ENCODE results near the gene WDFY4. TPM values are rescaled to one million over a fixed set of nuclear protein-coding genes. Genes with fewer than 3 reads are reported as not detected.

Gene WDFY4
- total and polyA plus RNA-seq, 4 donors, result 4.6 to 26.9 (median 13.5) TPM

DNA sequence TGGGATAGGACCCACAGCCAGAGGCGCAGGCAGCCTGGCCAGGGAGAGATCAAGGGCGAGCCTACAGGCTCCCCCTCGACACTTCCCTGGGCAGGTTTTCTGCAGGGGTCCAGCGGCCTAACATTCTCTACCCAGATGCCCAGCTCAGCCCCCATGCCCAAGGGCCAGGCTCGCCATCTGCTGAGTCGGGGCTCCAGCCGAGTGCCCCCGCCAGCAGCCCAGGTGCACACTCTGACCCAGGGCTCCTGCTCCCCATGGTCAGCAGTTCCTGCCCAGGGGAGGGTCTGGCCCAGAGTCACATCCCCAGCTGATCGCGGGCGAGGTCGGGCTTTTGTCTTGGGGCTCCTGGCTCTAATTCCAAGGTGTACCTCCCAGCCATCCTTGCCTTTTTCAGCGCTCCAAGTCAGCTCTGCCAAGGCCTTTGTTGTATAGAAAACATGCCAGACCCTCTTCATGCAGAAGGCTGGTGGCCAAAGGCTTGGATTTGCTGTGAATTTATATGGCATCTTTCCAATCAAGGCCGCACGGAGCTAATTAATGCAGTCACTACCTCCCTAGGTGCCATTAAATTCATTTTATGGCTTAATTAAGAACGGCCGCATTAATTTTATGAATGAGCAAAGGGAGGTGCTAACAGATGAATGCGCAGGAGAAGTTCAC lies 134.3 kb downstream of the WDFY4 start:
- H3K27ac ChIP-seq (ENCODE audit: low read depth in 1 of 2, low read length in 1 of 2), result no peak overlapping the region
- no peaks in the 10 kb centered on the region for H3K36me3 ChIP-seq (ENCODE audit: control insufficient read depth in 4 of 4, insufficient read depth in 4 of 4, low read length in 4 of 4)
- no peaks in the 10 kb centered on the region for H3K27me3 ChIP-seq (ENCODE audit: control insufficient read depth in 3 of 3, insufficient read depth in 3 of 3, low read length in 2 of 3)
- ATAC-seq (ENCODE audit: insufficient read depth, low FRiP score), result no peak
- DNase-seq, result no peak
- no peak for TF ChIP-seq CTCF (IDR thresholded peaks at IDR 0.05; ENCODE audit: control extremely low read depth, extremely low read depth)
- no peaks in the 10 kb centered on the region for H3K4me1 ChIP-seq (ENCODE audit: control insufficient read depth in 5 of 5, insufficient read depth in 5 of 5, low read length in 5 of 5)
- H3K4me3 ChIP-seq, result no peak overlapping the region
- no peaks in the 10 kb centered on the region for H3K9me3 ChIP-seq (ENCODE audit: control insufficient read depth in 4 of 4, insufficient read depth in 3 of 4, low read length in 3 of 4)
- WGBS, 2 donors, result 91 to 92% methylated on average over 18 of the region's 18 CpGs
- no peak overlapping the region for H3K9ac ChIP-seq (ENCODE audit: insufficient read depth in 1 of 2, low read length in 2 of 2)

GRCh38 chr10:48819783-48820182 lies 135.1 kb downstream of the WDFY4 start:
- H3K4me3 ChIP-seq, result no peak overlapping the region
- no peaks in the 10 kb centered on the region for H3K27me3 ChIP-seq (ENCODE audit: control insufficient read depth in 3 of 3, insufficient read depth in 3 of 3, low read length in 2 of 3)
- H3K9me3 ChIP-seq (ENCODE audit: control insufficient read depth in 4 of 4, insufficient read depth in 3 of 4, low read length in 3 of 4), result no peaks in the 10 kb centered on the region
- TF ChIP-seq CTCF (IDR thresholded peaks at IDR 0.05; ENCODE audit: control extremely low read depth, extremely low read depth), result no peak
- no peaks in the 10 kb centered on the region for H3K36me3 ChIP-seq (ENCODE audit: control insufficient read depth in 4 of 4, insufficient read depth in 4 of 4, low read length in 4 of 4)
- no peaks in the 10 kb centered on the region for H3K4me1 ChIP-seq (ENCODE audit: control insufficient read depth in 5 of 5, insufficient read depth in 5 of 5, low read length in 5 of 5)
- no peak overlapping the region for H3K27ac ChIP-seq (ENCODE audit: low read depth in 1 of 2, low read length in 1 of 2)
- WGBS, 2 donors, result 89 to 90% methylated on average over 8 of the region's 8 CpGs
- H3K9ac ChIP-seq (ENCODE audit: insufficient read depth in 1 of 2, low read length in 2 of 2), result no peak overlapping the region
- DNase-seq, result peak in 1 of 3 donors; percentile 29
- no peak for ATAC-seq (ENCODE audit: insufficient read depth, low FRiP score)

- TF ChIP-seq CTCF (IDR thresholded peaks at IDR 0.05; ENCODE audit: control extremely low read depth, extremely low read depth), result no peak
- Histone ChIP-seq H3K36me3 (ENCODE audit: control insufficient read depth in 4 of 4, insufficient read depth in 4 of 4, low read length in 4 of 4) (no peaks in the 10 kb centered on the region), H3K9ac (ENCODE audit: insufficient read depth in 1 of 2, low read length in 2 of 2) (no peak overlapping the region), H3K4me3 (no peak overlapping the region), H3K4me1 (ENCODE audit: control insufficient read depth in 5 of 5, insufficient read depth in 5 of 5, low read length in 5 of 5) (no peaks in the 10 kb centered on the region), H3K27ac (ENCODE audit: low read depth in 1 of 2, low read length in 1 of 2) (no peak overlapping the region), H3K27me3 (ENCODE audit: control insufficient read depth in 3 of 3, insufficient read depth in 3 of 3, low read length in 2 of 3) (peaks cover 0 to 2% (median 0%) of the 10 kb centered on the region in 3 donors), H3K9me3 (ENCODE audit: control insufficient read depth in 4 of 4, insufficient read depth in 3 of 4, low read length in 3 of 4) (no peaks in the 10 kb centered on the region)
- ATAC-seq (ENCODE audit: insufficient read depth, low FRiP score) (no peak), DNase-seq (no peak)
- WGBS, 2 donors, result 94 to 95% methylated on average over 9 of the region's 9 CpGs
These were observed 135.6 kb downstream of the WDFY4 start for GRCh38 chr10:48820231-48820630.

GRCh38 chr10:48820699-48821098 lies 136.0 kb downstream of the WDFY4 start:
- no peak for ATAC-seq (ENCODE audit: insufficient read depth, low FRiP score)
- H3K36me3 ChIP-seq (ENCODE audit: control insufficient read depth in 4 of 4, insufficient read depth in 4 of 4, low read length in 4 of 4), result no peaks in the 10 kb centered on the region
- no peak overlapping the region for H3K27ac ChIP-seq (ENCODE audit: low read depth in 1 of 2, low read length in 1 of 2)
- H3K9me3 ChIP-seq (ENCODE audit: control insufficient read depth in 4 of 4, insufficient read depth in 3 of 4, low read length in 3 of 4), result no peaks in the 10 kb centered on the region
- TF ChIP-seq CTCF (IDR thresholded peaks at IDR 0.05; ENCODE audit: control extremely low read depth, extremely low read depth), result no peak
- WGBS, 2 donors, result 78 to 86% methylated on average over 10 of the region's 10 CpGs
- H3K4me1 ChIP-seq (ENCODE audit: control insufficient read depth in 5 of 5, insufficient read depth in 5 of 5, low read length in 5 of 5), result no peaks in the 10 kb centered on the region
- no peak for DNase-seq
- H3K4me3 ChIP-seq, result no peak overlapping the region
- H3K9ac ChIP-seq (ENCODE audit: insufficient read depth in 1 of 2, low read length in 2 of 2), result no peak overlapping the region
- peaks cover 0 to 3% (median 0%) of the 10 kb centered on the region in 3 donors for H3K27me3 ChIP-seq (ENCODE audit: control insufficient read depth in 3 of 3, insufficient read depth in 3 of 3, low read length in 2 of 3)

Measured in lung (tissue), 12 donors.